GM12878 (cell line): ENCODE measurements around the gene NPAS1. TPM values are rescaled to one million over a fixed set of nuclear protein-coding genes. Genes with fewer than 3 reads are reported as not detected.

Experiments
- ATAC-seq: fragments of 200-7000 bp; cut with Tn5 transposase; 3 replicates; pipeline ENCODE4 v1.9.1; 2020; ENCODE audit warnings: mild to moderate bottlenecking, moderate library complexity
- BruUV-seq: library from RNA; stranded (reverse); fragments of 400-500 nt; replicated peaks from 2 replicates; lab custom pipeline; 2021; lab: Mats Ljungman, UMichigan
- CTCF ChIA-PET: fragments of 300-600 bp; sonication (Branson Sonifier 250); formaldehyde crosslinking; extraction: SDS; loops from one replicate; lab custom pipeline; 2021; ENCODE audit warnings: inconsistent platforms; lab: Yijun Ruan, JAX
- POLR2A ChIA-PET: fragments of 350-600 bp; formaldehyde crosslinking; extraction: SDS; loops from one replicate; lab custom pipeline; 2021; ENCODE audit warnings: inconsistent platforms; lab: Charles Lee
- RAD21 ChIA-PET: fragments of 300-600 bp; sonication (Branson Sonifier 250); formaldehyde crosslinking; loops from one replicate; lab custom pipeline; 2023; ENCODE audit warnings: antibody characterized with exemption; ENCODE audit not compliant: unreplicated experiment; lab: Charles Lee
- SMC1A ChIA-PET: fragments of 300-600 bp; sonication (Branson Sonifier 250); formaldehyde crosslinking; loops from one replicate; lab custom pipeline; 2023; ENCODE audit not compliant: unreplicated experiment, uncharacterized antibody; lab: Charles Lee
- DNase-seq: peaks from one replicate; pipeline ENCODE4 v3.0.0-alpha.2; 2011; ENCODE audit warnings: low read depth, low spot score
- FAIRE-seq: peaks from 3 replicates; lab custom pipeline; 2011; peaks lifted over from hg19 to GRCh38; lab: Jason Lieb, UNC
- H2AFZ ChIP-seq: 2 replicates; pipeline ENCODE4 v1.6.0; 2011; ENCODE audit warnings: low read depth, low read length, control low read depth; ENCODE audit not compliant: control insufficient read depth
- H3K27ac ChIP-seq: 2 replicates; pipeline ENCODE4 v1.5.1; 2011; ENCODE audit warnings: control low read depth; ENCODE audit not compliant: control insufficient read depth, insufficient read depth
- H3K27me3 ChIP-seq, 2 experiments: replicated peaks in 1 of 2; 2 replicates each; pipeline versions ENCODE4 v1.6.0 to v1.6.1; 2011; ENCODE audit warnings: low read length in 1 of 2; ENCODE audit not compliant: control insufficient read depth in 2 of 2, insufficient read depth in 2 of 2
- H3K36me3 ChIP-seq, 2 experiments: 2 replicates each; pipeline ENCODE4 v1.5.1; 2011; ENCODE audit warnings: low read length in 1 of 2; ENCODE audit not compliant: control insufficient read depth in 2 of 2, insufficient read depth in 2 of 2
- H3K4me1 ChIP-seq: 2 replicates; pipeline ENCODE4 v1.6.1; 2011; ENCODE audit warnings: mild to moderate bottlenecking, low read length, moderate library complexity, mixed read lengths; ENCODE audit not compliant: control insufficient read depth, insufficient read depth
- H3K4me2 ChIP-seq: 2 replicates; pipeline ENCODE4 v1.6.0; 2011; ENCODE audit warnings: control low read depth; ENCODE audit not compliant: control insufficient read depth, insufficient read depth
- H3K4me3 ChIP-seq: fragments of 200-600 bp; sonication (generic); 2 replicates; pipeline ENCODE4 v1.5.1; 2016
- H3K79me2 ChIP-seq: 2 replicates; pipeline ENCODE4 v1.6.0; 2011; ENCODE audit warnings: low read length; ENCODE audit not compliant: control insufficient read depth, insufficient read depth
- H3K9ac ChIP-seq: 2 replicates; pipeline ENCODE4 v1.8.0; 2011; ENCODE audit warnings: low read length, control low read depth, mixed read lengths; ENCODE audit not compliant: control insufficient read depth, insufficient read depth
- H3K9me3 ChIP-seq: replicated peaks from 3 replicates; pipeline ENCODE4 v1.5.1; 2011; ENCODE audit warnings: mild to moderate bottlenecking, low read length; ENCODE audit not compliant: control insufficient read depth, insufficient read depth
- H4K20me1 ChIP-seq: 2 replicates; pipeline ENCODE4 v1.6.0; 2011; ENCODE audit not compliant: control insufficient read depth, insufficient read depth
- ATF2 ChIP-seq: IDR thresholded peaks from 2 replicates; pipeline ENCODE4 v1.6.1; 2012; ENCODE audit warnings: low read length, inconsistent platforms
- CUX1 ChIP-seq: IDR thresholded peaks from 2 replicates; pipeline ENCODE4 v1.6.1; 2012; ENCODE audit warnings: improper control_type of control experiment, low read depth, low read length; ENCODE audit not compliant: insufficient replicate concordance
- MTA3 ChIP-seq: IDR thresholded peaks from 2 replicates; pipeline ENCODE4 v1.6.1; 2012; ENCODE audit warnings: low read length, inconsistent platforms, borderline replicate concordance
- SKIL ChIP-seq: fragments of 450-650 bp; IDR thresholded peaks from 2 replicates; pipeline ENCODE4 v1.6.1; 2017; ENCODE audit warnings: mild to moderate bottlenecking, low read depth, inconsistent platforms; ENCODE audit not compliant: poor library complexity, severe bottlenecking
- SUZ12 ChIP-seq: fragments of 200-600 bp; sonication (generic); IDR thresholded peaks from one replicate; pipeline ENCODE4 v1.6.1; 2018; ENCODE audit warnings: antibody characterized with exemption, mild to moderate bottlenecking; ENCODE audit not compliant: unreplicated experiment
- TAF1 ChIP-seq: IDR thresholded peaks from 2 replicates; pipeline ENCODE4 v1.6.1; 2011; ENCODE audit warnings: mild to moderate bottlenecking, low read depth, low read length, borderline replicate concordance
- TARDBP ChIP-seq: IDR thresholded peaks from 2 replicates; pipeline ENCODE4 v1.6.1; 2016; ENCODE audit warnings: borderline replicate concordance
- ZNF687 ChIP-seq: fragments of 450-650 bp; IDR thresholded peaks from 2 replicates; pipeline ENCODE4 v1.6.1; 2017; ENCODE audit warnings: mild to moderate bottlenecking, moderate library complexity
- WGBS: methylation state at CpG from one replicate; pipeline ENCODE4 v1.1.6; 2016; ENCODE audit warnings: low lambda C conversion rate; ENCODE audit not compliant: insufficient replicate concordance, insufficient coverage; ENCODE audit errors: missing lambda C conversion rate; 5-methylcytosine and 5-hydroxymethylcytosine counted together
- in situ Hi-C: fragments of 300-500 bp; cut with MboI; formaldehyde crosslinking; loops from 9 replicates; pipeline ENCODE4 v1.14.3; 2018; ENCODE audit warnings: mixed read lengths
- intact Hi-C: fragments of 100-400 bp; cut with micrococcal nuclease; formaldehyde crosslinking; loops from one replicate; pipeline ENCODE4 v1.14.2; 2022; ENCODE audit not compliant: unreplicated experiment
- polyA plus RNA-seq, 11 experiments: library from polyadenylated mRNA; depleted of rRNA in 4 of 11; unstranded in 6 of 11; stranded (reverse) in 5 of 11; fragments of >200 nt; fragmentation: Nextera tagmentation in 4 of 11; fragmentation: Illumina TruSeq in 1 of 11; extraction: Ambion mirVana in 4 of 11; extraction: Trizol in 1 of 11; gene quantifications; 1 replicate in 1 of 11; 2 replicates in 10 of 11; pipeline versions ENCODE4 v1.2.1 to v1.2.3, GENCODE V29; 2011 to 2016; ENCODE audit warnings: inconsistent platforms in 2 of 11, missing spikeins in 2 of 11, low read depth in 1 of 11
- total RNA-seq, 4 experiments: library from RNA; depleted of rRNA in 3 of 4; stranded (reverse); fragments of >200 nt in 3 of 4; fragmentation: Illumina TruSeq in 1 of 4; extraction: Trizol in 1 of 4; gene quantifications; 2 replicates each; pipeline versions ENCODE4 v1.2.1 to v1.2.3, GENCODE V29; 2013 to 2021

NPAS1 gene
- total and polyA plus RNA-seq, 10 of the 15 experiments (the other 5 are each of a cell fraction or from before 2014, with no cell fraction given) = 0.14 to 0.72 (median 0.28) TPM; not detected in 3

GRCh38 chr19:46998445-46999125 is 21.1 kb upstream of the NPAS1 start (continued):
- TF ChIP-seq CUX1 = no peak
- no peak for TF ChIP-seq MTA3

- SMC1A ChIA-PET = no interaction called here
- 86% methylated on average over 7 of the region's 7 CpGs for WGBS
- BruUV-seq = no TSS peak
- intact Hi-C loops (no loop called here), in situ Hi-C loops (no loop called here)
- peaks cover 3 to 14% of the 10 kb centered on the region in 2 experiments; a peak in 3 of 4 replicates for H3K36me3 ChIP-seq
- H3K27ac ChIP-seq = no peak overlapping the region
- no peak overlapping the region for H2AFZ ChIP-seq
- no peak overlapping the region for H3K4me3 ChIP-seq
- RAD21 ChIA-PET = no interaction called here
- POLR2A ChIA-PET = interaction anchor here (0.6 kb wide), 1 partner anchor 103 kb away, joined by 4 read pairs; no protein-coding TSS in a partner anchor
- H3K4me1 ChIP-seq = no peaks in the 10 kb centered on the region
- H3K9me3 ChIP-seq = no peaks in the 10 kb centered on the region
- ATAC-seq (no peak), DNase-seq (no peak), FAIRE-seq (no peak)
- H3K79me2 ChIP-seq = no peaks in the 10 kb centered on the region
- no peaks in the 10 kb centered on the region for H4K20me1 ChIP-seq
- no peak overlapping the region for H3K9ac ChIP-seq
- H3K4me2 ChIP-seq = no peak overlapping the region
- H3K27me3 ChIP-seq = no peaks in the 10 kb centered on the region
- CTCF ChIA-PET = no interaction called here
- TF ChIP-seq TARDBP = no peak
- TF ChIP-seq SUZ12 = no peak
- no peak for TF ChIP-seq ATF2
- no peak for TF ChIP-seq SKIL
- TF ChIP-seq TAF1 = no peak
- no peak for TF ChIP-seq ZNF687
Observed at GRCh38 chr19:46999377-46999776, 20.3 kb upstream of the NPAS1 start.
